Breast epithelium (tissue), 3 donors: Measurements from ENCODE around the gene CDC14B.

ENCODE experiments used
- CTCF ChIP-seq, 3 donors: fragments of 450-650 bp; IDR thresholded peaks; one replicate each; pipeline ENCODE4 v1.5.1; 2016 to 2017; ENCODE audit warnings: antibody characterized with exemption in 3 of 3, mild to moderate bottlenecking in 3 of 3, moderate library complexity in 3 of 3
- POLR2A ChIP-seq: fragments of 450-650 bp; IDR thresholded peaks from one replicate; pipeline ENCODE4 v1.6.1; 2016; ENCODE audit warnings: antibody characterized with exemption, mild to moderate bottlenecking, moderate library complexity
- POLR2AphosphoS5 ChIP-seq, 3 donors: sonication (generic); formaldehyde crosslinking; IDR thresholded peaks; one replicate each; pipeline ENCODE4 v1.6.1; 2017; ENCODE audit warnings: antibody characterized with exemption in 3 of 3

- TF ChIP-seq CTCF (IDR thresholded peaks at IDR 0.05): no peak
- no peak for TF ChIP-seq POLR2A
- no peak for TF ChIP-seq POLR2AphosphoS5 (IDR thresholded peaks at IDR 0.05)
Observed at GRCh38 chr9:96501633-96502538, 117.8 kb downstream of the CDC14B start.
